SK-N-MC (cell line): ENCODE data around the gene ATF5.

Experiments
- DNase-seq: peaks from one replicate; pipeline ENCODE4 v3.0.0-alpha.2; 2011; ENCODE audit warnings: low read depth, low spot score
- H3K27ac ChIP-seq: fragments of 200-600 bp; sonication (generic); 2 replicates; pipeline ENCODE4 v1.5.1; 2016; ENCODE audit warnings: mixed run types
- H3K36me3 ChIP-seq: fragments of 200-600 bp; sonication (generic); 2 replicates; pipeline ENCODE4 v1.6.1; 2017; ENCODE audit warnings: antibody characterized with exemption, low read length, mixed read lengths; ENCODE audit not compliant: insufficient read depth
- H3K4me3 ChIP-seq: fragments of 200-600 bp; sonication (generic); 2 replicates; pipeline ENCODE4 v1.5.1; 2016
- H3K9ac ChIP-seq: fragments of 200-600 bp; sonication (generic); 2 replicates; pipeline ENCODE4 v1.8.0; 2017; ENCODE audit warnings: mixed run types, mixed read lengths; ENCODE audit not compliant: insufficient read length
- H3K9me3 ChIP-seq: fragments of 200-600 bp; sonication (generic); 2 replicates; pipeline ENCODE4 v1.6.1; 2017; ENCODE audit warnings: low read depth, mild to moderate bottlenecking, antibody characterized with exemption, low read length, moderate library complexity, mixed read lengths
- EZH2 ChIP-seq: fragments of 200-600 bp; sonication (generic); IDR thresholded peaks from one replicate; pipeline ENCODE4 v1.6.1; 2017; ENCODE audit warnings: antibody characterized with exemption
- FOXP2 ChIP-seq: optimal IDR thresholded peaks from 2 replicates; pipeline ENCODE3; 2011; ENCODE audit warnings: mild to moderate bottlenecking, moderate library complexity; ENCODE audit not compliant: insufficient read depth; ENCODE audit errors: extremely low read length, control extremely low read depth
- POLR2AphosphoS5 ChIP-seq: IDR thresholded peaks from 2 replicates; pipeline ENCODE4 v1.6.1; 2012; ENCODE audit warnings: mild to moderate bottlenecking, low read depth, low read length, borderline replicate concordance

Gene ATF5

GRCh38 chr19:49950590-49950948, 21.6 kb downstream of the ATF5 start:
- Histone ChIP-seq H3K9ac (no peak overlapping the region), H3K4me3 (no peak overlapping the region), H3K27ac (no peak overlapping the region), H3K9me3 (no peaks in the 10 kb centered on the region), H3K36me3 (no peaks in the 10 kb centered on the region)
- DNase-seq: no peak
- no peak for TF ChIP-seq POLR2AphosphoS5
- TF ChIP-seq FOXP2: no peak
- no peak for TF ChIP-seq EZH2

GRCh38 chr19:49950956-49951526, 22.0 kb downstream of the ATF5 start:
- Histone ChIP-seq H3K4me3 (no peak overlapping the region), H3K9ac (no peak overlapping the region), H3K9me3 (no peaks in the 10 kb centered on the region), H3K36me3 (no peaks in the 10 kb centered on the region), H3K27ac (no peak overlapping the region)
- TF ChIP-seq POLR2AphosphoS5 (no peak), FOXP2 (no peak), EZH2 (no peak)
- no peak for DNase-seq

GRCh38 chr19:49951806-49952478, 22.9 kb downstream of the ATF5 start:
- Histone ChIP-seq H3K36me3 (no peaks in the 10 kb centered on the region), H3K9me3 (no peaks in the 10 kb centered on the region), H3K27ac (no peak overlapping the region), H3K4me3 (no peak overlapping the region), H3K9ac (no peak overlapping the region)
- DNase-seq: no peak
- no peak for TF ChIP-seq EZH2
- TF ChIP-seq FOXP2: no peak
- TF ChIP-seq POLR2AphosphoS5: no peak

- Histone ChIP-seq H3K4me3 (no peak overlapping the region), H3K36me3 (no peaks in the 10 kb centered on the region), H3K9ac (no peak overlapping the region), H3K27ac (no peak overlapping the region), H3K9me3 (no peaks in the 10 kb centered on the region)
- no peak for TF ChIP-seq POLR2AphosphoS5
- TF ChIP-seq FOXP2: no peak
- TF ChIP-seq EZH2: no peak
- DNase-seq: no peak
Observed at GRCh38 chr19:49952479-49952836, 23.5 kb downstream of the ATF5 start.

GRCh38 chr19:49952906-49953305, 23.9 kb downstream of the ATF5 start:
- DNase-seq: no peak
- Histone ChIP-seq H3K9ac (no peak overlapping the region), H3K27ac (no peak overlapping the region), H3K4me3 (no peak overlapping the region), H3K36me3 (no peaks in the 10 kb centered on the region), H3K9me3 (no peaks in the 10 kb centered on the region)
- TF ChIP-seq POLR2AphosphoS5 (no peak), EZH2 (no peak), FOXP2 (no peak)

- no peaks in the 10 kb centered on the region for H3K9me3 ChIP-seq
- H3K9ac ChIP-seq: no peak overlapping the region
- H3K4me3 ChIP-seq: no peak overlapping the region
- no peak overlapping the region for H3K27ac ChIP-seq
- no peak for DNase-seq
- H3K36me3 ChIP-seq: no peaks in the 10 kb centered on the region
- TF ChIP-seq EZH2: no peak
- no peak for TF ChIP-seq FOXP2
- TF ChIP-seq POLR2AphosphoS5: no peak
Observed at GRCh38 chr19:49953416-49953815, 24.4 kb downstream of the ATF5 start.

GRCh38 chr19:49954092-49954829, 25.3 kb downstream of the ATF5 start:
- DNase-seq: no peak
- Histone ChIP-seq H3K36me3 (no peaks in the 10 kb centered on the region), H3K27ac (no peak overlapping the region), H3K4me3 (no peak overlapping the region), H3K9ac (no peak overlapping the region), H3K9me3 (no peaks in the 10 kb centered on the region)
- TF ChIP-seq FOXP2: no peak

GRCh38 chr19:49954933-49955332, 25.9 kb downstream of the ATF5 start:
- H3K36me3 ChIP-seq: no peaks in the 10 kb centered on the region
- H3K4me3 ChIP-seq: no peak overlapping the region
- no peak for DNase-seq
- H3K9ac ChIP-seq: no peak overlapping the region
- TF ChIP-seq EZH2: no peak
- no peak for TF ChIP-seq POLR2AphosphoS5
- TF ChIP-seq FOXP2: no peak
- H3K9me3 ChIP-seq: no peaks in the 10 kb centered on the region
- no peak overlapping the region for H3K27ac ChIP-seq
